IPS DF 4.7 (cell line): ENCODE measurements around the gene KIF21A.

Experiments used
- DNase-seq: peaks from one replicate; pipeline ENCODE4 v3.0.0-alpha.2; 2013; ENCODE audit warnings: low spot score; ENCODE audit errors: extremely low read depth

KIF21A gene

GRCh38 chr12:39392154-39392925 is 50.6 kb downstream of the KIF21A start:
- no peak for DNase-seq

- DNase-seq = no peak
These were observed 52.2 kb downstream of the KIF21A start for GRCh38 chr12:39390752-39391151.

GRCh38 chr12:39389399-39390150 is 53.3 kb downstream of the KIF21A start:
- DNase-seq = no peak

- DNase-seq = no peak
These were observed 56.6 kb downstream of the KIF21A start for GRCh38 chr12:39386335-39386734.

- DNase-seq = no peak
These were observed 59.8 kb downstream of the KIF21A start for GRCh38 chr12:39383114-39383513.

- DNase-seq = no peak
These were observed 62.8 kb downstream of the KIF21A start for GRCh38 chr12:39380090-39380489.

- DNase-seq = no peak
These were observed 64.6 kb downstream of the KIF21A start for GRCh38 chr12:39378341-39378740.

- no peak for DNase-seq
These were observed 67.6 kb downstream of the KIF21A start for GRCh38 chr12:39375206-39375808.

GRCh38 chr12:39372929-39373328 is 70.0 kb downstream of the KIF21A start:
- no peak for DNase-seq

- no peak for DNase-seq
These were observed 70.6 kb downstream of the KIF21A start for GRCh38 chr12:39372204-39372925.

- DNase-seq = no peak
These were observed 73.2 kb downstream of the KIF21A start for GRCh38 chr12:39369756-39370155.

GRCh38 chr12:39368891-39369290 is 74.0 kb downstream of the KIF21A start:
- DNase-seq = no peak

- no peak for DNase-seq
These were observed 74.8 kb downstream of the KIF21A start for GRCh38 chr12:39368096-39368495.

GRCh38 chr12:39367494-39367893 is 75.4 kb downstream of the KIF21A start:
- DNase-seq = no peak

GRCh38 chr12:39365364-39366001 is 77.4 kb downstream of the KIF21A start:
- no peak for DNase-seq

- no peak for DNase-seq
These were observed 78.7 kb downstream of the KIF21A start for GRCh38 chr12:39364196-39364595.

GRCh38 chr12:39359645-39360044 is 83.3 kb downstream of the KIF21A start:
- no peak for DNase-seq

GRCh38 chr12:39357041-39357440 is 85.9 kb downstream of the KIF21A start:
- DNase-seq = no peak

- DNase-seq = no peak
These were observed 87.1 kb downstream of the KIF21A start for GRCh38 chr12:39355841-39356240.

GRCh38 chr12:39354955-39355354 is 88.0 kb downstream of the KIF21A start:
- DNase-seq = no peak

- no peak for DNase-seq
These were observed 90.4 kb downstream of the KIF21A start for GRCh38 chr12:39352471-39353017.
